ENCODE measurements around the gene MRPS18B.

GRCh38 chr6:30614044-30614842, 3.4 kb upstream of the MRPS18B start:
- no peak for TF ChIP-seq CTCF (IDR thresholded peaks at IDR 0.05; ENCODE audit: poor library complexity, severe bottlenecking)
- TF ChIP-seq EZH2 (IDR thresholded peaks at IDR 0.05; ENCODE audit: borderline replicate concordance, insufficient read depth, low read length, poor library complexity, severe bottlenecking), result no peak
- TF ChIP-seq POLR2AphosphoS5 (IDR thresholded peaks at IDR 0.05), result no peak
